ENCODE measurements around the gene ENSA. TPM values are rescaled to one million over a fixed set of nuclear protein-coding genes. Genes with fewer than 3 reads are reported as not detected.
"Not testable (repeated sequence)": the region's sequence is repeated elsewhere in the genome, so short reads cannot be mapped to it uniquely, and the experiment has no call there.

ENSA gene
- total RNA-seq, 2 donors from 2014 or later: 178 to 203 TPM

DNA sequence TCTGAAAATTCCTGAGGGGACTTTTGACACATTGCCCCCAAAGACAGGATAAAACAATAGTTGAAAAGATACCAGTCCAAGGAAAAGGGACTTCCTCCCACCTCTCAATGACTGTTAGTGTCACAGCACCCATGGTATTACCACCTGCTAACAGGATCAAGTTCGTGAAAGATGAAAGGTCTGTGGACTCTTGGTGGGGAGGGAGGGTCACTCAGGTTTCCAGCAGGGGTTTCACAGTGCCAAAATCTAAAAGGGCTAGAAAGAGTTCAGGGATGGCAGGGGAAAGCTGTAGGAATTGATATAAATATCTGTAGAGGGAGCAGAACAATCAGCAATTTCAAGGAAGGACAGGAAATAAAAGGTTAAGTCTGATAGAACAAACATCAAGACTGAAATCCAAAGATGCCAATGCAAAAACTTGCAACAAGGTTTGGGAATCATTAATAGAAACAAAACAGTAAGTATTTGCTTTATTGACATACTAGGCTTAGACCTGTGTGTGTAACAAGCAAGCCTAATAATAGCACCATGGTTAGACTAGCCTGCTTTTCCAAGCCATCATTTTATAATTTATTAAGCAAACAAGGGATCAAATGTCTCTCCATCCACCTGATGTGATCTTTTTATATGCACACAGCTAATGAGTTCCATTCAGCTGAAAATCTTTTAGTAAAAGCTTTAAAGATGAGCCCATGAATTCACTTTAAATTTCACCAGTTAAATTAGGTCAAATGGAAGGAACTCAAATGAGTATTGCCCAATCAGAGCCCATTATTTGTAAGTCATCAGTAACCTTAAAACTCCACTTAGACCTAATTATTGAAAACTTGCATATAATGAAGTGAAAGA is 53.7 kb downstream of the ENSA start:
- H3K27ac Mint-ChIP-seq: peak overlapping the region; percentile 99
- H3K36me3 Mint-ChIP-seq (ENCODE audit: insufficient read depth in 2 of 2): peaks cover 49 to 68% of the 10 kb centered on the region in 2 donors
- H3K4me3 Mint-ChIP-seq: peak overlapping the region; percentile 99
- peaks cover 59% of the 10 kb centered on the region for H3K4me1 Mint-ChIP-seq (ENCODE audit: low read depth)
- DNase-seq (no peak), ATAC-seq (replicated peaks in 1 of 2) (no peak)
- H3K9me3 Mint-ChIP-seq: no peaks in the 10 kb centered on the region
- no peaks in the 10 kb centered on the region for H3K27me3 Mint-ChIP-seq (ENCODE audit: low read depth)

DNA sequence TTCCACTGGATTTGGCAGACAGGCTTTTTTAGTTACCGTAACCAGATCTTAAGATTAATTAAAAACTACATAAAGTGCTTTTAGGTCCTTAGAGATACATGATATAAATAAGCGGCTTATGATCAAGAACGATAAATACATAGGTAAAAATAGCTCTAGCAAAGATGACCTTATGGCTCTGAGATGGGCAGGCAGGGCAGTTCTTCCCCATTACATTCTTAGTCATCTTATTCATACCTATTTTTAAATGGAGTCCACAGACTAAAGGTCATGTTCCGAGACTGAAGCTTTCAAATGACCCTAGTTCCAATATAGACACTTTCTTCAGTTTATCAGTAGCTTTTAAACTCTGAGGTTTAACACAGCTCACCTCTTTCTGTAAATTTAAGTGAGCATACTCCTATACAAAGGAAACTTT is 54.3 kb downstream of the ENSA start:
- H3K27me3 Mint-ChIP-seq (ENCODE audit: low read depth): no peaks in the 10 kb centered on the region
- H3K9me3 Mint-ChIP-seq: no peaks in the 10 kb centered on the region
- ATAC-seq (replicated peaks in 1 of 2) (no peak), DNase-seq (no peak)
- peaks cover 59% of the 10 kb centered on the region for H3K4me1 Mint-ChIP-seq (ENCODE audit: low read depth)
- peak overlapping the region; percentile 99 for H3K27ac Mint-ChIP-seq
- peaks cover 49 to 68% of the 10 kb centered on the region in 2 donors for H3K36me3 Mint-ChIP-seq (ENCODE audit: insufficient read depth in 2 of 2)
- H3K4me3 Mint-ChIP-seq: peak overlapping the region; percentile 99

DNA sequence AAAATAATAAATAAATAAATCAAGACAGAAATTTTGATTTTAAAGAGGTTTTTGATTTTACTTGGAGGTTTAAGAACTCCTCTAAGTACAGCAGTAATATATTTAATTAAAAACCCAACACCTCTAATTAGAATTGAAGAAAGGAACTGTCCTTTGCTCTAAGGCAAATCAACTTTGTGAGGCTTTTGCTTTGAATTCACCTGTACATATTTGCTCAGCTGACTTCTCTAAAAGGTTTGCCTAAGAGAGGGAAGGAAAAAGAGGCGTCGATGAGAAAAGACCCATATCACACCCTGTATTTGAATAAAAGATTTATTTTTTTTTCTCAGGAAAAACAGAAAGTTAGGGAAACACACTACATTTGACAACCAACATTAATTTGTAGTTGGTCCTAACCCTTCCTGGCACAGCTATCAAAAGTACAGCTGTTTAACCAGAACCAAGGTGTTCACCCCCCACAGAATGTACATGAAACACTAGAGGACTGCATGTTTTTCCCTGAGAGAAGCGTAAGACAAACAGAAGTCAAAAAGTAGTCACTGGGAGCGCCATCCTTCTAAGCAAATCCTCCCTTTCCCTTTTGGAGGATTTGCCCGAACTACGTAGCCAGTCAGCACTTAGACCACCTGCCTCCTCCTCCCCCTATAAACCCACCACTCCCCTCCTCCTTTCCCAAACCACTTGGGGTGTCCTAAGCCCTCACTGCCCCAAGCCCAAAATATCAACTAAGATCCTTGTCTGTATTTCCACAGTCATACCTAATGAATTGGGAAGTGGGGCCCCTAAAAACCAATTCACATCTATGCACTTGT is 54.9 kb downstream of the ENSA start:
- ATAC-seq (replicated peaks in 1 of 2): no peak

DNA sequence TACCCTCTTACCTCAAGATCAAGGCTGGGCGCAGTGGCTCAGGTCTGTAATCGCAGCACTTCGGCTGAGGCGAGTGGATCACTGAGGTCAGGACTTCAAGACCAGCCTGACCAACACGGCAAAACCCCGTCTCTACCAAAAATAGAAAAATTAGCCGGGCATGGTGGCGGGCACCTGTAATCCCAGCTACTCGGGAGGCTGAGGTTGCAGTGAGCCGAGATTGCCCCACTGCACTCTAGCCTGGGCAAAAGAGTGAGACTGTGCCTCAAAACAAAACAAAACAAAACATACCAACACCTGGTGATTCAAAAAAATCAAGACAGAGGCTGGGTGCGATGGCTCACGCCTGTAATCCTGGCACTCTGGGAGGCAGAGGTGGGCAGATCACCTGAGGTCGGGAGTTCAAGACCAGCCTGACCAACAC is 55.8 kb downstream of the ENSA start:
- Mint-ChIP-seq H3K27ac (peak overlapping the region; percentile 95), H3K4me3 (peak overlapping the region; percentile 99), H3K36me3 (ENCODE audit: insufficient read depth in 2 of 2) (peaks cover 45 to 63% of the 10 kb centered on the region in 2 donors), H3K4me1 (ENCODE audit: low read depth) (peaks cover 70% of the 10 kb centered on the region)
- not testable (repeated sequence) for H3K27me3 Mint-ChIP-seq (ENCODE audit: low read depth); DNase-seq; ATAC-seq (replicated peaks in 1 of 2); H3K9me3 Mint-ChIP-seq

More for the DNA sequence above, 54.9 kb downstream of the ENSA start:
- Mint-ChIP-seq H3K9me3 (no peaks in the 10 kb centered on the region), H3K36me3 (ENCODE audit: insufficient read depth in 2 of 2) (peaks cover 49 to 68% of the 10 kb centered on the region in 2 donors), H3K27ac (peak overlapping the region; percentile 99), H3K4me1 (ENCODE audit: low read depth) (peaks cover 62% of the 10 kb centered on the region), H3K4me3 (peak overlapping the region; percentile 99), H3K27me3 (ENCODE audit: low read depth) (no peaks in the 10 kb centered on the region)
- DNase-seq: no peak

DNA sequence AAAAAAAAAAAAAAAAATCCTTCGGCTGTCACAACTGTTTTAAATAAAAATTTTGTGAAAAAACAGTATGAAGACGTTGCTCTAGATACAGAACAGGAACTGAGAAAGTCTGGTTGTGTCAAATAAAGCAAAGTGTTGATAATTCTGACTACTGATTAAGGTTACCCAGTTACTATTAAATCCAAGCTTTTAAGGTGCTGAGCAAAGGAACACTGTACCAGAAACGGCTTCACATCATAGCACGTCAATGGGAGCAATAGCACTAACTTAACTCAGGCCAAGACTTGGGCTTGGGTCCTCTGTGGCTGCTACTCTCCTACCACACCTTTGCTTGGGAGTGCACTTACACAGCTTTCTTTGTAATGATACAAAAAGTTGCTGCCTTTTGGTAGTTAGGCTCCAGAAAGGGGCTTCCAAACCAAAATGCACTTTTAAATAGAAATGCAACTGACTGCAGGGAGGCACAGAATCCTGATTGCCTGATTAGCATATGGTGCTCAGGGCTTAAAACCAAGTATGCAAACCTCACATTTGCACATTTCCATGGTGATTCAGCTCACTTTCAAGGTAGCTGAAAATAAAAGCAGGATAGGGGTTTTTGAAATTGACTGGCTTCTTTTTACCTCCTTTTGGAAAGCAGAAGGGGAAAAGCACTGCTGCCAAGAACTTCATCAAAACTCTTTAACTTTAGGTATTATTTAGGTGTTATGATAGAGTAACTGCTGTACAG is 56.3 kb downstream of the ENSA start:
- H3K4me3 Mint-ChIP-seq: peak overlapping the region; percentile 99
- ATAC-seq (replicated peaks in 1 of 2): no peak

More for the DNA sequence above, 56.3 kb downstream of the ENSA start:
- peaks cover 39 to 58% of the 10 kb centered on the region in 2 donors for H3K36me3 Mint-ChIP-seq (ENCODE audit: insufficient read depth in 2 of 2)
- no peak for DNase-seq
- peaks cover 76% of the 10 kb centered on the region for H3K4me1 Mint-ChIP-seq (ENCODE audit: low read depth)
- no peaks in the 10 kb centered on the region for H3K9me3 Mint-ChIP-seq
- H3K27ac Mint-ChIP-seq: peak overlapping the region; percentile 95
- no peaks in the 10 kb centered on the region for H3K27me3 Mint-ChIP-seq (ENCODE audit: low read depth)

Other genes with a start within 250 kb of the ENSA start
- gene TARS2, start 142.2 kb downstream of the ENSA start, total RNA-seq: 10 to 100 TPM; 49.8 to 66.4 TPM
- 1 to 10 TPM; 1.3 to 1.5 TPM for gene ECM1, start 121.5 kb downstream of the ENSA start, total RNA-seq
- gene FALEC, start 113.9 kb downstream of the ENSA start, total RNA-seq: under 1 TPM in 1 of 2 donors, not detected in 1; 0.79 TPM
- 1 to 10 TPM in 1 of 2 donors, under 1 TPM in 1; 0.86 to 2.6 TPM for gene ADAMTSL4, start 80.2 kb downstream of the ENSA start, total RNA-seq
- gene MCL1, start 50.0 kb downstream of the ENSA start, total RNA-seq: 100 to 1,000 TPM; 373 to 495 TPM
- 10 to 100 TPM; 32.0 to 32.3 TPM for gene GOLPH3L, start 67.5 kb upstream of the ENSA start, total RNA-seq
- gene HORMAD1, start 91.3 kb upstream of the ENSA start, total RNA-seq: under 1 TPM in 1 of 2 donors, not detected in 1; 0.19 TPM
- gene CTSS, start 136.2 kb upstream of the ENSA start, total RNA-seq: 10 to 100 TPM; 47.1 to 70.8 TPM
- 1 to 10 TPM; 8.3 to 9.7 TPM for gene CTSK, start 178.6 kb upstream of the ENSA start, total RNA-seq
- 10 to 100 TPM; 39.4 to 43.2 TPM for gene ARNT, start 247.0 kb upstream of the ENSA start, total RNA-seq